ENCODE results near the gene PAPPA. TPM values are rescaled to one million over a fixed set of nuclear protein-coding genes. Genes with fewer than 3 reads are reported as not detected.

Gene PAPPA
- total RNA-seq, 4 donors from 2014 or later, result 1.0 to 5.0 (median 2.8) TPM

GRCh38 chr9:116355153-116355921 is 201.7 kb downstream of the PAPPA start:
- no peak for DNase-seq
- WGBS, 2 donors, result 72 to 80% methylated on average over 11 of the region's 11 CpGs
- H3K27me3 ChIP-seq, result no peaks in the 10 kb centered on the region
- H3K4me1 ChIP-seq, result peaks cover 0 to 3% of the 10 kb centered on the region in 2 donors
- no peak overlapping the region for H3K4me3 ChIP-seq (replicated peaks in 1 of 3)
- H3K9me3 ChIP-seq, result no peaks in the 10 kb centered on the region
- intact Hi-C loops (cut with DNase I), result no loop called here
- no peak overlapping the region for H3K27ac ChIP-seq
- H3K36me3 ChIP-seq, result no peaks in the 10 kb centered on the region
- TF ChIP-seq, protein P1, sequence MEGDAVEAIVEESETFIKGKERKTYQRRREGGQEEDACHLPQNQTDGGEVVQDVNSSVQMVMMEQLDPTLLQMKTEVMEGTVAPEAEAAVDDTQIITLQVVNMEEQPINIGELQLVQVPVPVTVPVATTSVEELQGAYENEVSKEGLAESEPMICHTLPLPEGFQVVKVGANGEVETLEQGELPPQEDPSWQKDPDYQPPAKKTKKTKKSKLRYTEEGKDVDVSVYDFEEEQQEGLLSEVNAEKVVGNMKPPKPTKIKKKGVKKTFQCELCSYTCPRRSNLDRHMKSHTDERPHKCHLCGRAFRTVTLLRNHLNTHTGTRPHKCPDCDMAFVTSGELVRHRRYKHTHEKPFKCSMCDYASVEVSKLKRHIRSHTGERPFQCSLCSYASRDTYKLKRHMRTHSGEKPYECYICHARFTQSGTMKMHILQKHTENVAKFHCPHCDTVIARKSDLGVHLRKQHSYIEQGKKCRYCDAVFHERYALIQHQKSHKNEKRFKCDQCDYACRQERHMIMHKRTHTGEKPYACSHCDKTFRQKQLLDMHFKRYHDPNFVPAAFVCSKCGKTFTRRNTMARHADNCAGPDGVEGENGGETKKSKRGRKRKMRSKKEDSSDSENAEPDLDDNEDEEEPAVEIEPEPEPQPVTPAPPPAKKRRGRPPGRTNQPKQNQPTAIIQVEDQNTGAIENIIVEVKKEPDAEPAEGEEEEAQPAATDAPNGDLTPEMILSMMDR (IDR thresholded peaks at IDR 0.05), result no peak
- TF ChIP-seq POLR2A (IDR thresholded peaks at IDR 0.05), result no peak

- no peak for TF ChIP-seq POLR2A (IDR thresholded peaks at IDR 0.05)
- TF ChIP-seq, protein P1 (IDR thresholded peaks at IDR 0.05), result no peak
- intact Hi-C loops (cut with DNase I), result no loop called here
- Histone ChIP-seq H3K36me3 (no peaks in the 10 kb centered on the region), H3K27me3 (no peaks in the 10 kb centered on the region), H3K9me3 (no peaks in the 10 kb centered on the region), H3K4me3 (replicated peaks in 1 of 3) (no peak overlapping the region), H3K4me1 (no peaks in the 10 kb centered on the region), H3K27ac (no peak overlapping the region)
- DNase-seq, result no peak
- WGBS, 2 donors, result 93 to 97% methylated on average over 3 of the region's 3 CpGs
These were observed 204.7 kb downstream of the PAPPA start for GRCh38 chr9:116358251-116358650.

GRCh38 chr9:116360016-116360415 is 206.4 kb downstream of the PAPPA start:
- no peak for DNase-seq
- 71 to 73% methylated on average over 4 of the region's 4 CpGs for WGBS, 2 donors
- intact Hi-C loops (cut with DNase I), result no loop called here
- Histone ChIP-seq H3K27me3 (no peaks in the 10 kb centered on the region), H3K36me3 (no peaks in the 10 kb centered on the region), H3K4me1 (peaks cover 0 to 3% of the 10 kb centered on the region in 2 donors), H3K27ac (no peak overlapping the region), H3K4me3 (replicated peaks in 1 of 3) (no peak overlapping the region), H3K9me3 (no peaks in the 10 kb centered on the region)
- TF ChIP-seq, protein P1 (IDR thresholded peaks at IDR 0.05), result no peak
- TF ChIP-seq POLR2A (IDR thresholded peaks at IDR 0.05), result no peak

DNA sequence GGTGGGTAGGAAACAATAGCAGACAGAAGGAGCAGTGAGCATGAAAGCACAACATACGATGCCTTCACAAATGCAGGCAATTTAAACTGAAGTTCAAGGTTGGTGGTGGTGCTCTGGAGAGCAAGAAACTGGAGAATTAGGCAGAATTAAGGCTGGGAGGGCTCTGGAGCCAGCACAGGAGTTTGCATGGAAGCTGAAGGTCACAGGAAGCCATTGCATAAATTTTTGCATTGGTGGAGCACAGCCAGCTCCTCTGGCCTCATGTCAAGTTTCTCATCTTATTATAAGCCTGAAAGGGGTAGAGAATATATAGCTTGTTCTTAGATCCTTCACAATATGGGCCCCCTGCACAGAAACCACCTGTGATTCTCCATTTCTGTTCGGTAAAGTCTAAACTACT is 207.4 kb downstream of the PAPPA start:
- intact Hi-C loops (cut with DNase I), result no loop called here
- no peak for DNase-seq
- Histone ChIP-seq H3K9me3 (no peaks in the 10 kb centered on the region), H3K4me3 (replicated peaks in 1 of 3) (no peak overlapping the region), H3K4me1 (peaks cover 0 to 7% of the 10 kb centered on the region in 2 donors), H3K27me3 (no peaks in the 10 kb centered on the region), H3K27ac (no peak overlapping the region), H3K36me3 (no peaks in the 10 kb centered on the region)
- 86 to 94% methylated on average over 2 of the region's 2 CpGs for WGBS, 2 donors
- TF ChIP-seq POLR2A (IDR thresholded peaks at IDR 0.05), result no peak
- TF ChIP-seq, protein P1 (IDR thresholded peaks at IDR 0.05), result no peak

DNA sequence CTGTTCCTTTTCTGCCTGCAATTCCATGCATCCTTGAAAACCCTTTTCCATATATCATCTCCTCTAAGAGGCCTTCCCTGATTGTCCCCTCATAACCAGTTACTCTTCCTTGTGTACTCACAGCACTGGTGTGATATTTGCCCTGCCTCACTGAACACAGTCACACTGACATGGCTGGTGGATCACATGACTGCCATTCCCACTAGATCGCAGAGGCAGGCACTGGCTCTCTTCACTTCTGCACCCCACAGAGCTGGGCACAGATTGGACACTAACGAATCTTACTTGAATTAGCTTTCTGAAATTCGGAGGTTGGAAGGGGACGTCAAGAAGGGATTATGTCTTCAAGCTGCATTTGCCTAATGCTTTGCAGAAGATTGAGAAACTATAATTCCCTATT is 208.0 kb downstream of the PAPPA start:
- H3K36me3 ChIP-seq, result no peaks in the 10 kb centered on the region
- peaks cover 0 to 7% of the 10 kb centered on the region in 2 donors for H3K4me1 ChIP-seq
- no peak for TF ChIP-seq POLR2A (IDR thresholded peaks at IDR 0.05)
- TF ChIP-seq, protein P1 (IDR thresholded peaks at IDR 0.05), result no peak
- WGBS, 2 donors, result 43 to 54% methylated on average over 4 of the region's 4 CpGs
- no peak overlapping the region for H3K27ac ChIP-seq
- H3K27me3 ChIP-seq, result no peaks in the 10 kb centered on the region
- no peak overlapping the region for H3K4me3 ChIP-seq (replicated peaks in 1 of 3)
- H3K9me3 ChIP-seq, result no peaks in the 10 kb centered on the region
- peak; percentile 26 to 31 for DNase-seq
- intact Hi-C loops (cut with DNase I), result no loop called here
